K562 (cell line): ENCODE results near the gene IQCE. TPM values are rescaled to one million over a fixed set of nuclear protein-coding genes. Genes with fewer than 3 reads are reported as not detected.

Source experiments
- RHOXF2B ChIP-seq: fragments of 250-450 bp; sonication (Bioruptor Pico); conservative IDR thresholded peaks from 2 replicates; pipeline ENCODE4 v1.5.1; 2021
- SNIP1 ChIP-seq: fragments of 450-650 bp; IDR thresholded peaks from 2 replicates; pipeline ENCODE4 v1.7.1; 2017; ENCODE audit warnings: low read depth, mild to moderate bottlenecking
- ZNF311 ChIP-seq: fragments of 250-450 bp; sonication (Bioruptor Pico); IDR thresholded peaks from 2 replicates; pipeline ENCODE4 v1.4.0; 2020; ENCODE audit warnings: mild to moderate bottlenecking, moderate library complexity
- ZNF408 ChIP-seq: fragments of 250-450 bp; sonication (Bioruptor Pico); IDR thresholded peaks from 2 replicates; pipeline ENCODE4 v1.4.0; 2020; ENCODE audit warnings: low read depth, mild to moderate bottlenecking, moderate library complexity
- ZNF444 ChIP-seq: fragments of 250-450 bp; sonication (Bioruptor Pico); IDR thresholded peaks from 2 replicates; pipeline ENCODE4 v1.4.0; 2020; ENCODE audit warnings: mild to moderate bottlenecking, moderate library complexity
- polyA plus RNA-seq, 8 experiments: library from polyadenylated mRNA; depleted of rRNA in 4 of 8; stranded (reverse) in 5 of 8; unstranded in 3 of 8; fragments of >200 nt; fragmentation: Nextera tagmentation in 2 of 8; fragmentation: Illumina TruSeq in 1 of 8; extraction: Ambion mirVana in 2 of 8; extraction: Trizol in 1 of 8; gene quantifications; 2 replicates each; pipeline versions ENCODE4 v1.2.1 to v1.2.3, GENCODE V29; 2011 to 2014; ENCODE audit warnings: inconsistent platforms in 1 of 8, missing spikeins in 1 of 8
- total RNA-seq, 7 experiments: library from RNA; depleted of rRNA in 6 of 7; stranded (reverse); fragments of >200 nt in 6 of 7; fragmentation: Illumina TruSeq in 2 of 7; extraction: Trizol in 2 of 7; gene quantifications; 2 replicates each; pipeline versions ENCODE4 v1.2.1 to v1.2.3, GENCODE V29; 2011 to 2021; ENCODE audit warnings: low replicate concordance in 1 of 7
- TF ChIP-seq, protein P1 (sequence below): sonication (generic); formaldehyde crosslinking; IDR thresholded peaks from 2 replicates; pipeline ENCODE4 v1.8.1; 2023; ENCODE audit warnings: mild to moderate bottlenecking, missing genetic modification reagents
- TF ChIP-seq, protein P2 (sequence below): fragments of 150-350 bp; conservative IDR thresholded peaks from 2 replicates; pipeline ENCODE4 v1.6.1; 2014; ENCODE audit warnings: low read length
- TF ChIP-seq, protein P3 (sequence below): fragments of 450-650 bp; IDR thresholded peaks from 2 replicates; pipeline ENCODE4 v1.6.1; 2016; ENCODE audit warnings: low read depth
- TF ChIP-seq, protein P4 (sequence below): fragments of 250-450 bp; sonication (Bioruptor Pico); IDR thresholded peaks from 2 replicates; pipeline ENCODE4 v1.4.0; 2020; ENCODE audit warnings: mild to moderate bottlenecking, moderate library complexity, borderline replicate concordance

IQCE gene
- total and polyA plus RNA-seq, 9 of the 15 experiments (the other 6 are each of a cell fraction or from before 2014, with no cell fraction given), result 0.18 to 8.5 (median 4.2) TPM

DNA sequence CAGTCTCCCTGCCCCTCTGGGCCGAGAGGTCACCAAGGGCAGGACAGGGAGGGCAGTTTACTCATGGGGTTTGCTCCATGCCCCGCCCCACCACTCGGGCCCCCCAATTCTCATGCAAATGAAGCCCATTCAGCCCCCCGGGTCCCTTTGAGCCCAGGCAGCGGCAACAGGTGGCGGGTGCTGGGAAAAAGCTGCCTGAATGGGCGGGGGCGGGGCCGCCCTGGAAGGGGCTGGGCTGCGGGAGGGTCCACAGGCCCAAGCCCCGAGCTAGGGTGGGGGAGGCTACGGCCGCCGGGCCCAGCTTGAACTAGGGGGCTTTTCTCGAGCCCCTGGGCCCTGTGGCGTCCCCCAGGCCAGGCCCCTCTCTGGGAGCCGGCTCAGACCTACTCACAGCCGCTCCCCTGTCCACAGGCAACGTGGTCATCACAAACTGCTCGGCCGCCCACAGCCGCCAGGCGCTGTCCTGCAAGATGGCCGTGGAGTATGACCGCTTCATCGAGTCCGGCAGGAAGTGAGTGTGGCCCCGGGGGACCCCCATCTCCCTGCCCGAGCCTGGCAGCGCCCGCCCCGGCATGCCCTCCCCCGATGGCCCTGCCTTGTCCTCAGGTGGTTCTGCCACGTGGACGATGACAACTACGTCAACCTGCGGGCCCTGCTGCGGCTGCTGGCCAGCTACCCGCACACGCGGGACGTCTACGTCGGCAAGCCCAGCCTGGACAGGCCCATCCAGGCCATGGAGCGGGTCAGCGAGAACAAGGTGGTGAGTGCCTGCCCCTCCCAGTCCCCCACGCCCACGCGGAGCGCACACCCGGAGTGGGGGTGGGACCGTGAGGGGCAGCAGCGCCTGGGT, 33.7 kb upstream of the IQCE start (continued):
- TF ChIP-seq ZNF311 (no peak), ZNF408 (CRISPR knock-in tag) (no peak), SNIP1 (no peak), ZNF444 (no peak), RHOXF2B (CRISPR knock-in tag) (no peak)
- TF ChIP-seq, protein P1, sequence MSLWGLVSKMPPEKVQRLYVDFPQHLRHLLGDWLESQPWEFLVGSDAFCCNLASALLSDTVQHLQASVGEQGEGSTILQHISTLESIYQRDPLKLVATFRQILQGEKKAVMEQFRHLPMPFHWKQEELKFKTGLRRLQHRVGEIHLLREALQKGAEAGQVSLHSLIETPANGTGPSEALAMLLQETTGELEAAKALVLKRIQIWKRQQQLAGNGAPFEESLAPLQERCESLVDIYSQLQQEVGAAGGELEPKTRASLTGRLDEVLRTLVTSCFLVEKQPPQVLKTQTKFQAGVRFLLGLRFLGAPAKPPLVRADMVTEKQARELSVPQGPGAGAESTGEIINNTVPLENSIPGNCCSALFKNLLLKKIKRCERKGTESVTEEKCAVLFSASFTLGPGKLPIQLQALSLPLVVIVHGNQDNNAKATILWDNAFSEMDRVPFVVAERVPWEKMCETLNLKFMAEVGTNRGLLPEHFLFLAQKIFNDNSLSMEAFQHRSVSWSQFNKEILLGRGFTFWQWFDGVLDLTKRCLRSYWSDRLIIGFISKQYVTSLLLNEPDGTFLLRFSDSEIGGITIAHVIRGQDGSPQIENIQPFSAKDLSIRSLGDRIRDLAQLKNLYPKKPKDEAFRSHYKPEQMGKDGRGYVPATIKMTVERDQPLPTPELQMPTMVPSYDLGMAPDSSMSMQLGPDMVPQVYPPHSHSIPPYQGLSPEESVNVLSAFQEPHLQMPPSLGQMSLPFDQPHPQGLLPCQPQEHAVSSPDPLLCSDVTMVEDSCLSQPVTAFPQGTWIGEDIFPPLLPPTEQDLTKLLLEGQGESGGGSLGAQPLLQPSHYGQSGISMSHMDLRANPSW, result no peak
- TF ChIP-seq, protein P2, sequence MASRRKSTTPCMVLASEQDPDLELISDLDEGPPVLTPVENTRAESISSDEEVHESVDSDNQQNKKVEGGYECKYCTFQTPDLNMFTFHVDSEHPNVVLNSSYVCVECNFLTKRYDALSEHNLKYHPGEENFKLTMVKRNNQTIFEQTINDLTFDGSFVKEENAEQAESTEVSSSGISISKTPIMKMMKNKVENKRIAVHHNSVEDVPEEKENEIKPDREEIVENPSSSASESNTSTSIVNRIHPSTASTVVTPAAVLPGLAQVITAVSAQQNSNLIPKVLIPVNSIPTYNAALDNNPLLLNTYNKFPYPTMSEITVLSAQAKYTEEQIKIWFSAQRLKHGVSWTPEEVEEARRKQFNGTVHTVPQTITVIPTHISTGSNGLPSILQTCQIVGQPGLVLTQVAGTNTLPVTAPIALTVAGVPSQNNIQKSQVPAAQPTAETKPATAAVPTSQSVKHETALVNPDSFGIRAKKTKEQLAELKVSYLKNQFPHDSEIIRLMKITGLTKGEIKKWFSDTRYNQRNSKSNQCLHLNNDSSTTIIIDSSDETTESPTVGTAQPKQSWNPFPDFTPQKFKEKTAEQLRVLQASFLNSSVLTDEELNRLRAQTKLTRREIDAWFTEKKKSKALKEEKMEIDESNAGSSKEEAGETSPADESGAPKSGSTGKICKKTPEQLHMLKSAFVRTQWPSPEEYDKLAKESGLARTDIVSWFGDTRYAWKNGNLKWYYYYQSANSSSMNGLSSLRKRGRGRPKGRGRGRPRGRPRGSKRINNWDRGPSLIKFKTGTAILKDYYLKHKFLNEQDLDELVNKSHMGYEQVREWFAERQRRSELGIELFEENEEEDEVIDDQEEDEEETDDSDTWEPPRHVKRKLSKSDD, result no peak
- TF ChIP-seq, protein P3, sequence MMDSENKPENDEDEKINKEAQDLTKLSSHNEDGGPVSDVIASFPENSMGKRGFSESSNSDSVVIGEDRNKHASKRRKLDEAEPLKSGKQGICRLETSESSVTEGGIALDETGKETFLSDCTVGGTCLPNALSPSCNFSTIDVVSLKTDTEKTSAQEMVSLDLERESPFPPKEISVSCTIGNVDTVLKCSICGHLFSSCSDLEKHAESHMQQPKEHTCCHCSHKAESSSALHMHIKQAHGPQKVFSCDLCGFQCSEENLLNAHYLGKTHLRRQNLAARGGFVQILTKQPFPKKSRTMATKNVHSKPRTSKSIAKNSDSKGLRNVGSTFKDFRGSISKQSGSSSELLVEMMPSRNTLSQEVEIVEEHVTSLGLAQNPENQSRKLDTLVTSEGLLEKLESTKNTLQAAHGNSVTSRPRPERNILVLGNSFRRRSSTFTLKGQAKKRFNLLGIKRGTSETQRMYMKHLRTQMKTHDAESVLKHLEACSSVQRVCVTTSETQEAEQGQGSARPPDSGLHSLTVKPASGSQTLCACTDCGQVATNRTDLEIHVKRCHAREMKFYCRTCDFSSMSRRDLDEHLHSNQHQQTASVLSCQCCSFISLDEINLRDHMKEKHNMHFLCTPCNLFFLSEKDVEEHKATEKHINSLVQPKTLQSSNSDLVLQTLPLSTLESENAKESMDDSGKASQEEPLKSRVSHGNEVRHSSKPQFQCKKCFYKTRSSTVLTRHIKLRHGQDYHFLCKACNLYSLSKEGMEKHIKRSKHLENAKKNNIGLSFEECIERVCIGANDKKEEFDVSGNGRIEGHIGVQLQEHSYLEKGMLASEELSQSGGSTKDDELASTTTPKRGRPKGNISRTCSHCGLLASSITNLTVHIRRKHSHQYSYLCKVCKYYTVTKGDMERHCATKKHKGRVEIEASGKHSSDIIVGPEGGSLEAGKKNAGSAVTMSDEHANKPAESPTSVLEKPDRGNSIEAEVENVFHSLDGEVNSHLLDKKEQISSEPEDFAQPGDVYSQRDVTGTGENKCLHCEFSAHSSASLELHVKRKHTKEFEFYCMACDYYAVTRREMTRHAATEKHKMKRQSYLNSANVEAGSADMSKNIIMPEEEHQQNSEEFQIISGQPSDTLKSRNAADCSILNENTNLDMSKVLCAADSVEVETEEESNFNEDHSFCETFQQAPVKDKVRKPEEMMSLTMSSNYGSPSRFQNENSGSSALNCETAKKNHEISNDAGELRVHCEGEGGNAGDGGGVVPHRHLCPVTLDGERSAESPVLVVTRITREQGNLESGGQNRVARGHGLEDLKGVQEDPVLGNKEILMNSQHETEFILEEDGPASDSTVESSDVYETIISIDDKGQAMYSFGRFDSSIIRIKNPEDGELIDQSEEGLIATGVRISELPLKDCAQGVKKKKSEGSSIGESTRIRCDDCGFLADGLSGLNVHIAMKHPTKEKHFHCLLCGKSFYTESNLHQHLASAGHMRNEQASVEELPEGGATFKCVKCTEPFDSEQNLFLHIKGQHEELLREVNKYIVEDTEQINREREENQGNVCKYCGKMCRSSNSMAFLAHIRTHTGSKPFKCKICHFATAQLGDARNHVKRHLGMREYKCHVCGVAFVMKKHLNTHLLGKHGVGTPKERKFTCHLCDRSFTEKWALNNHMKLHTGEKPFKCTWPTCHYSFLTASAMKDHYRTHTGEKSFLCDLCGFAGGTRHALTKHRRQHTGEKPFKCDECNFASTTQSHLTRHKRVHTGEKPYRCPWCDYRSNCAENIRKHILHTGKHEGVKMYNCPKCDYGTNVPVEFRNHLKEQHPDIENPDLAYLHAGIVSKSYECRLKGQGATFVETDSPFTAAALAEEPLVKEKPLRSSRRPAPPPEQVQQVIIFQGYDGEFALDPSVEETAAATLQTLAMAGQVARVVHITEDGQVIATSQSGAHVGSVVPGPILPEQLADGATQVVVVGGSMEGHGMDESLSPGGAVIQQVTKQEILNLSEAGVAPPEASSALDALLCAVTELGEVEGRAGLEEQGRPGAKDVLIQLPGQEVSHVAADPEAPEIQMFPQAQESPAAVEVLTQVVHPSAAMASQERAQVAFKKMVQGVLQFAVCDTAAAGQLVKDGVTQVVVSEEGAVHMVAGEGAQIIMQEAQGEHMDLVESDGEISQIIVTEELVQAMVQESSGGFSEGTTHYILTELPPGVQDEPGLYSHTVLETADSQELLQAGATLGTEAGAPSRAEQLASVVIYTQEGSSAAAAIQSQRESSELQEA, result no peak
- TF ChIP-seq, protein P4, sequence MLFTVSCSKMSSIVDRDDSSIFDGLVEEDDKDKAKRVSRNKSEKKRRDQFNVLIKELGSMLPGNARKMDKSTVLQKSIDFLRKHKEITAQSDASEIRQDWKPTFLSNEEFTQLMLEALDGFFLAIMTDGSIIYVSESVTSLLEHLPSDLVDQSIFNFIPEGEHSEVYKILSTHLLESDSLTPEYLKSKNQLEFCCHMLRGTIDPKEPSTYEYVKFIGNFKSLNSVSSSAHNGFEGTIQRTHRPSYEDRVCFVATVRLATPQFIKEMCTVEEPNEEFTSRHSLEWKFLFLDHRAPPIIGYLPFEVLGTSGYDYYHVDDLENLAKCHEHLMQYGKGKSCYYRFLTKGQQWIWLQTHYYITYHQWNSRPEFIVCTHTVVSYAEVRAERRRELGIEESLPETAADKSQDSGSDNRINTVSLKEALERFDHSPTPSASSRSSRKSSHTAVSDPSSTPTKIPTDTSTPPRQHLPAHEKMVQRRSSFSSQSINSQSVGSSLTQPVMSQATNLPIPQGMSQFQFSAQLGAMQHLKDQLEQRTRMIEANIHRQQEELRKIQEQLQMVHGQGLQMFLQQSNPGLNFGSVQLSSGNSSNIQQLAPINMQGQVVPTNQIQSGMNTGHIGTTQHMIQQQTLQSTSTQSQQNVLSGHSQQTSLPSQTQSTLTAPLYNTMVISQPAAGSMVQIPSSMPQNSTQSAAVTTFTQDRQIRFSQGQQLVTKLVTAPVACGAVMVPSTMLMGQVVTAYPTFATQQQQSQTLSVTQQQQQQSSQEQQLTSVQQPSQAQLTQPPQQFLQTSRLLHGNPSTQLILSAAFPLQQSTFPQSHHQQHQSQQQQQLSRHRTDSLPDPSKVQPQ, result no peak
